Parathyroid adenoma (tissue), 2 donors: Measurements from ENCODE around the gene WIPI1.

ENCODE experiments used
- H2AFZ ChIP-seq: fragments of 300-600 bp; sonication (generic); one replicate; pipeline ENCODE4 v1.7.0; 2017; ENCODE audit warnings: antibody characterized with exemption, mild to moderate bottlenecking
- H3K27ac ChIP-seq: fragments of 300-600 bp; sonication (generic); one replicate; pipeline ENCODE4 v1.7.0; 2017
- H3K27me3 ChIP-seq: fragments of 300-600 bp; sonication (generic); one replicate; pipeline ENCODE4 v1.7.0; 2017; ENCODE audit warnings: low read length; ENCODE audit not compliant: control insufficient read depth, insufficient read depth
- H3K36me3 ChIP-seq: fragments of 300-600 bp; sonication (generic); one replicate; pipeline ENCODE4 v1.7.0; 2017; ENCODE audit warnings: low read length; ENCODE audit not compliant: control insufficient read depth, insufficient read depth
- H3K4me1 ChIP-seq: fragments of 300-600 bp; sonication (generic); one replicate; pipeline ENCODE4 v1.7.0; 2017; ENCODE audit warnings: control low read depth
- H3K4me2 ChIP-seq: fragments of 300-600 bp; sonication (generic); one replicate; pipeline ENCODE4 v1.7.0; 2017; ENCODE audit warnings: low read length
- H3K4me3 ChIP-seq: fragments of 300-600 bp; sonication (generic); one replicate; pipeline ENCODE4 v1.7.0; 2017; ENCODE audit warnings: low read depth, low read length
- H3K79me2 ChIP-seq: fragments of 300-600 bp; sonication (generic); one replicate; pipeline ENCODE4 v1.7.0; 2017; ENCODE audit warnings: control low read depth
- H3K9ac ChIP-seq: fragments of 300-600 bp; sonication (generic); one replicate; pipeline ENCODE4 v1.7.0; 2017; ENCODE audit warnings: mild to moderate bottlenecking
- H3K9me3 ChIP-seq: fragments of 300-600 bp; sonication (generic); one replicate; pipeline ENCODE4 v1.7.0; 2017; ENCODE audit warnings: low read length; ENCODE audit not compliant: control insufficient read depth
- CTCF ChIP-seq: fragments of 300-600 bp; sonication (generic); IDR thresholded peaks from one replicate; pipeline ENCODE4 v1.7.0; 2017; ENCODE audit warnings: antibody characterized with exemption, mild to moderate bottlenecking
- donor health status: primary hyperparathyroidism.

WIPI1 gene

GRCh38 chr17:68397108-68397536 lies 60.2 kb downstream of the WIPI1 start:
- H3K79me2 ChIP-seq = no peaks in the 10 kb centered on the region
- no peak overlapping the region for H2AFZ ChIP-seq
- no peak overlapping the region for H3K4me2 ChIP-seq
- no peaks in the 10 kb centered on the region for H3K36me3 ChIP-seq
- no peaks in the 10 kb centered on the region for H3K9me3 ChIP-seq
- TF ChIP-seq CTCF = no peak
- no peak overlapping the region for H3K9ac ChIP-seq
- H3K27ac ChIP-seq = no peak overlapping the region
- H3K27me3 ChIP-seq = no peaks in the 10 kb centered on the region
- H3K4me3 ChIP-seq = no peak overlapping the region
- H3K4me1 ChIP-seq = no peaks in the 10 kb centered on the region

GRCh38 chr17:68396226-68397107 lies 60.8 kb downstream of the WIPI1 start:
- Histone ChIP-seq H3K4me3 (no peak overlapping the region), H3K4me1 (no peaks in the 10 kb centered on the region), H3K4me2 (no peak overlapping the region), H3K9ac (no peak overlapping the region), H3K27ac (peak overlapping the region; percentile 34), H3K79me2 (no peaks in the 10 kb centered on the region), H3K36me3 (no peaks in the 10 kb centered on the region), H2AFZ (no peak overlapping the region), H3K27me3 (no peaks in the 10 kb centered on the region), H3K9me3 (no peaks in the 10 kb centered on the region)
- TF ChIP-seq CTCF = no peak

- Histone ChIP-seq H3K9ac (no peak overlapping the region), H3K27me3 (no peaks in the 10 kb centered on the region), H3K27ac (no peak overlapping the region), H3K4me3 (no peak overlapping the region), H3K4me2 (no peak overlapping the region), H3K79me2 (no peaks in the 10 kb centered on the region), H3K4me1 (no peaks in the 10 kb centered on the region), H3K36me3 (no peaks in the 10 kb centered on the region), H2AFZ (no peak overlapping the region), H3K9me3 (no peaks in the 10 kb centered on the region)
- no peak for TF ChIP-seq CTCF
Measured at GRCh38 chr17:68394608-68395331, 62.5 kb downstream of the WIPI1 start.

GRCh38 chr17:68391561-68392268 lies 65.6 kb downstream of the WIPI1 start:
- H3K9ac ChIP-seq = no peak overlapping the region
- no peak for TF ChIP-seq CTCF

More at GRCh38 chr17:68391561-68392268, 65.6 kb downstream of the WIPI1 start:
- Histone ChIP-seq H3K79me2 (no peaks in the 10 kb centered on the region), H3K27me3 (no peaks in the 10 kb centered on the region), H3K36me3 (no peaks in the 10 kb centered on the region), H3K27ac (no peak overlapping the region), H3K4me3 (no peak overlapping the region), H2AFZ (no peak overlapping the region), H3K9me3 (no peaks in the 10 kb centered on the region), H3K4me1 (no peaks in the 10 kb centered on the region), H3K4me2 (no peak overlapping the region)
